Measurements from ENCODE around the gene CRB3. TPM values are rescaled to one million over a fixed set of nuclear protein-coding genes. Genes with fewer than 3 reads are reported as not detected.

Gene CRB3
- total RNA-seq, 2 experiments from 2014 or later: 0.58 to 0.70 TPM

DNA sequence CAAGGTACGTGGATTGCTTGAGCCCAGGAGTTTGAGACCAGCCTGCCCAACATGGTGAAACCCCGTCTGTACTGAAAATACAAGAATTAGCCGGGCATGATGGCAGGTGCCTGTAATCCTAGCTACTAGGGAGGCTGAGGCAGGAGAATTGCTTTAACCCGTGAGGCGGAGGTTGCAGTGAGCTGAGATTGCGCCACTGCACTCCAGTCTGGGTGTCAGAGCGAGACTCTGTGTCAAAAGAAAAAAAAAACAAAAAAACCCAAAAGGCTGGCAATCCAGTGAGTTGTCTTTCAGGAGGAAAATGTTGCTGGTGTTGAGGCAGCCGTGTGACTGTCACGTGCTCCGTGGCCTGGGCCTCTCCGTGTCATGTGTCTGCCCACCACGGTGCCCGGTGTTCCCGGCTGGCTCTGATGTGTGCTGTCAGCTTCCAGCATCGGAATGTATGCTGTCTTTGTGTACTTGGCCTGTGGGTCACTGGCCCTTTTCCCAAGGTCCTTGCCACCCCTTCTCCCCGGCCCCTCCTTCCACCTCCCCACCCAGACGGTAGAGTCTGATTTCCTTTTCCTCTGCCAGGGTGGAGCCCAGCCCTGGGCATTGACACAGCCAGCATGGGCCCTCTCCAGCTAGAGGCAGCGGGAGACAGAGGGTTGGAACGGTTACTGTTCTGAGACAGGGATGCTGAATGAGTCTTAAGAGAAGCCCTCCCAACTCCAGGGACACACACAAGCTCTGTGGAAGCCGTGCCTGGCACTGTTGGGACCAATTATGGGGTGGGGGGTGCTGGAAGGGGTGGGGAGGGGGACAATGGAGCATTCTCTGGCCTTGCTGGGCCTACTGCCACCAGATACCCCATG, 45.3 kb downstream of the CRB3 start:
- ChIA-PET CTCF (no interaction called here), POLR2A (no interaction called here)
- ATAC-seq: no peak
- Mint-ChIP-seq H3K4me1 (ENCODE audit: low read depth) (peaks cover 9% of the 10 kb centered on the region), H3K27ac (no peak overlapping the region), H3K36me3 (ENCODE audit: low read depth) (no peaks in the 10 kb centered on the region), H3K4me3 (no peak overlapping the region), H3K27me3 (no peaks in the 10 kb centered on the region), H3K9me3 (no peaks in the 10 kb centered on the region)
- TF ChIP-seq, protein P1, sequence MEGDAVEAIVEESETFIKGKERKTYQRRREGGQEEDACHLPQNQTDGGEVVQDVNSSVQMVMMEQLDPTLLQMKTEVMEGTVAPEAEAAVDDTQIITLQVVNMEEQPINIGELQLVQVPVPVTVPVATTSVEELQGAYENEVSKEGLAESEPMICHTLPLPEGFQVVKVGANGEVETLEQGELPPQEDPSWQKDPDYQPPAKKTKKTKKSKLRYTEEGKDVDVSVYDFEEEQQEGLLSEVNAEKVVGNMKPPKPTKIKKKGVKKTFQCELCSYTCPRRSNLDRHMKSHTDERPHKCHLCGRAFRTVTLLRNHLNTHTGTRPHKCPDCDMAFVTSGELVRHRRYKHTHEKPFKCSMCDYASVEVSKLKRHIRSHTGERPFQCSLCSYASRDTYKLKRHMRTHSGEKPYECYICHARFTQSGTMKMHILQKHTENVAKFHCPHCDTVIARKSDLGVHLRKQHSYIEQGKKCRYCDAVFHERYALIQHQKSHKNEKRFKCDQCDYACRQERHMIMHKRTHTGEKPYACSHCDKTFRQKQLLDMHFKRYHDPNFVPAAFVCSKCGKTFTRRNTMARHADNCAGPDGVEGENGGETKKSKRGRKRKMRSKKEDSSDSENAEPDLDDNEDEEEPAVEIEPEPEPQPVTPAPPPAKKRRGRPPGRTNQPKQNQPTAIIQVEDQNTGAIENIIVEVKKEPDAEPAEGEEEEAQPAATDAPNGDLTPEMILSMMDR (IDR thresholded peaks at IDR 0.05): no peak
- intact Hi-C loops (cut with micrococcal nuclease): no loop called here
- DNase-seq: no peak

DNA sequence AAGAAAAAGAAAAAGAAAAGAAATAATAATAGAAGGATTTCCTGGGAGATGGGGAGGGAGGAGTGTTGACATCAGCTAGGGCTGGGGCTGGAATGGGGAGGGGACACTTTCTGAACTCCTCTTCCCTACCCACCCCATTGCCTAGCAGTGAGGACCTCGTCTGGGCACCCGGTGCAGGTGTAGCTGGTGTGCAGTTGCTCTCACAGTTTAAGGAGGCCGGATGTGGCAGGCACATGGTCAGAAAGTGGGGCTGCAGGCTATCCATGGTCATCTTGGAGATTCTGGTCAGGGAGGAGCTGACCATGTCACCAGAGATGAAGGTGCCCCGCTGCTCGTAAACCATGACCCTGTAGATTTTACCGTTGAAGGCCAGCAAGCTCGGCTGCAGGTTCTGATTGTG, 46.5 kb downstream of the CRB3 start:
- Mint-ChIP-seq H3K9me3 (no peaks in the 10 kb centered on the region), H3K4me3 (no peak overlapping the region), H3K27me3 (no peaks in the 10 kb centered on the region), H3K27ac (no peak overlapping the region), H3K36me3 (ENCODE audit: low read depth) (no peaks in the 10 kb centered on the region), H3K4me1 (ENCODE audit: low read depth) (peaks cover 3% of the 10 kb centered on the region)
- TF ChIP-seq, protein P1 (IDR thresholded peaks at IDR 0.05): no peak
- ATAC-seq: no peak
- ChIA-PET POLR2A (no interaction called here), CTCF (interaction anchor here (0.6 kb wide), 1 partner anchor 127 kb away, joined by 4 read pairs; no protein-coding TSS in a partner anchor)
- intact Hi-C loops (cut with micrococcal nuclease): loop anchor here (10.0 kb wide), 1 partner anchor 224 kb away; the partner anchor contains the start of genes GPR108 and TRIP10
- DNase-seq: no peak

DNA sequence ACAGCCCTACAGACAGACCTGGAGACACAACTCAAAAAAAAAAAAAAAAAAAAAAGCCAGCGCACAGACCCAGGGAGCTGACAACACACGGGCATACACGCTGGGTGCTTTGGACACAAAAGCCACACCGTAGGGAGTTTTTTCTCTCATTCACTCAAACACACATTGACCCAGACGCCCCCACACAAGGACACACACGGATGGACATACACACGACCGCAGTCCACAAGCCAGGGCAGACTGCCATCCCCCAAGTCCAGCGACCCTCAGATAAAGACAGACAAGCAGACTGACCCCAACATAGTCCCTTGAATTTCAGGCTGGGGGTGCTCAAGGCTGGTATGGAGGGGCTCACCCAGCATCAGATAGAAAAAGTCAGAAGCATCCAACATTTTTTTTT, 50.0 kb downstream of the CRB3 start:
- Mint-ChIP-seq H3K27me3 (no peaks in the 10 kb centered on the region), H3K9me3 (no peaks in the 10 kb centered on the region), H3K4me1 (ENCODE audit: low read depth) (peaks cover 25% of the 10 kb centered on the region), H3K36me3 (ENCODE audit: low read depth) (no peaks in the 10 kb centered on the region), H3K27ac (no peak overlapping the region), H3K4me3 (no peak overlapping the region)
- intact Hi-C loops (cut with micrococcal nuclease): loop anchor here (10.0 kb wide), 1 partner anchor 221 kb away; the partner anchor contains the start of genes GPR108 and TRIP10
- ChIA-PET POLR2A (no interaction called here), CTCF (no interaction called here)
- no peak for DNase-seq
- ATAC-seq: no peak
- TF ChIP-seq, protein P1 (IDR thresholded peaks at IDR 0.05): no peak

DNA sequence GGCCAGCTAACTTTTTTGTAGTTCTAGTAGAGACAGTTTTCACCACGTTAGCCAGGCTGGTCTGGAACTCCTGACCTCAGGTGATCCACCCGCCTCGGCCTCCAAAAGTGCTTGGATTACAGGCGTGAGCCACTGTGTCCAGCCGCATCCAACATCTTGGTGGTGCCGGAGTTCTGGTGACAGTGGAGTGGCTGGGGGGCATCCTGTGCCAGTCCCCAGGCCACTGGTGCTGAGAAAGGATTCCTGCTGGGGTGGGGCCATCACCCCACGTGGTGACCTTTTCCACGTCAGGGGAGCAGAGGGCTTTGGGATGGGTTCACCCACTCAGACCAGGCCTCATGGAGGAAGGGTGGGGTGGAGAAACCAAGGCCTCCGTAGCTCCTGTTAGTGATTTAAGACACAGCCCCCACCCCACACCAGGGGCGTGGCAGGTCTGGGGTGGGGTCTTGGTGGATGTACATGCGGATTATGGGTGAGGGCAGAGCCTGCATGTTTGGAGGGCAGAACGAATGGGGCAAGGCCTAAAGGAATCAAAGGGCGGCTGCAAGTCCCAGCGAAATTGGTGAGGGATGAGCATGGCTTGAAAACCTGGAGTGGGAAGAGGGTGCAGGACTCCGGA, 51.0 kb downstream of the CRB3 start:
- no peaks in the 10 kb centered on the region for H3K9me3 Mint-ChIP-seq
- DNase-seq (no peak), ATAC-seq (no peak)
- H3K27me3 Mint-ChIP-seq: no peaks in the 10 kb centered on the region
- CTCF ChIA-PET: no interaction called here
- TF ChIP-seq, protein P1 (IDR thresholded peaks at IDR 0.05): no peak
- H3K27ac Mint-ChIP-seq: no peak overlapping the region
- peaks cover 31% of the 10 kb centered on the region for H3K4me1 Mint-ChIP-seq (ENCODE audit: low read depth)
- intact Hi-C loops (cut with micrococcal nuclease): loop anchor here (5.0 to 10.0 kb wide), 2 partner anchors 117 to 220 kb away; partner anchors contain the start of genes GPR108 and TRIP10
- H3K36me3 Mint-ChIP-seq (ENCODE audit: low read depth): no peaks in the 10 kb centered on the region
- H3K4me3 Mint-ChIP-seq: peak overlapping the region; percentile 28
- POLR2A ChIA-PET: no interaction called here

All from activated CD8-positive, alpha-beta T cell treated with anti-CD3 and anti-CD28 coated beads for 36 hours (primary cell).